Activated B cell treated with CpG ODN at 0.5 μM for 24 hours (primary cell): ENCODE data around the gene KCNMA1. TPM values are rescaled to one million over a fixed set of nuclear protein-coding genes. Genes with fewer than 3 reads are reported as not detected.

Experiments
- ATAC-seq: fragments of 200-7000 bp; cut with Tn5 transposase; one replicate; pipeline ENCODE4 v1.10.0; 2021; ENCODE audit warnings: low read depth, mild to moderate bottlenecking, moderate library complexity
- CTCF ChIA-PET: fragments of 350-600 bp; sonication (Branson Sonifier 250); formaldehyde crosslinking; loops from one replicate; lab custom pipeline; 2021; ENCODE audit warnings: antibody characterized with exemption; lab: Charles Lee
- POLR2A ChIA-PET: fragments of 350-600 bp; sonication (Branson Sonifier 250); formaldehyde crosslinking; loops from one replicate; lab custom pipeline; 2021; ENCODE audit warnings: antibody characterized with exemption; lab: Charles Lee
- DNase-seq: peaks from one replicate; pipeline ENCODE4 v3.0.0; 2022
- H3K27ac Mint-ChIP-seq: one replicate; pipeline ENCODE4 v1.8.0; 2020; ENCODE audit warnings: mixed read lengths
- H3K27me3 Mint-ChIP-seq: one replicate; pipeline ENCODE4 v1.8.0; 2021; ENCODE audit warnings: mixed read lengths
- H3K36me3 Mint-ChIP-seq: one replicate; pipeline ENCODE4 v1.8.0; 2021; ENCODE audit warnings: low read depth, mixed read lengths
- H3K4me1 Mint-ChIP-seq: one replicate; pipeline ENCODE4 v1.8.0; 2021; ENCODE audit warnings: mixed read lengths
- H3K4me3 Mint-ChIP-seq: one replicate; pipeline ENCODE4 v1.8.0; 2020; ENCODE audit warnings: mild to moderate bottlenecking, mixed read lengths
- H3K9me3 Mint-ChIP-seq: one replicate; pipeline ENCODE4 v1.8.0; 2020; ENCODE audit warnings: mixed read lengths
- CTCF ChIP-seq: fragments of 200-600 bp; IDR thresholded peaks from one replicate; pipeline ENCODE4 v1.8.0; 2022; ENCODE audit warnings: antibody characterized with exemption, mild to moderate bottlenecking
- intact Hi-C: fragments of 100-400 bp; cut with micrococcal nuclease; formaldehyde crosslinking; loops from one replicate; pipeline ENCODE4 v1.15.1; 2024
- total RNA-seq: library from RNA; stranded (reverse); gene quantifications from 2 replicates; pipeline ENCODE4 v1.2.3, GENCODE V29; 2022

Gene KCNMA1
- total RNA-seq, 1 donor from 2014 or later: 3.7 TPM

GRCh38 chr10:76935941-76936613, 701.5 kb downstream of the KCNMA1 start:
- Mint-ChIP-seq H3K27me3 (no peaks in the 10 kb centered on the region), H3K36me3 (no peaks in the 10 kb centered on the region), H3K27ac (no peak overlapping the region), H3K4me3 (no peak overlapping the region), H3K4me1 (no peaks in the 10 kb centered on the region), H3K9me3 (peaks cover under 1% of the 10 kb centered on the region)
- ChIA-PET CTCF (no interaction called here), POLR2A (no interaction called here)
- no peak for ATAC-seq
- no peak for DNase-seq
- intact Hi-C loops: no loop called here
- no peak for TF ChIP-seq CTCF

- H3K27me3 Mint-ChIP-seq: no peaks in the 10 kb centered on the region
- H3K4me3 Mint-ChIP-seq: no peak overlapping the region
- no peaks in the 10 kb centered on the region for H3K36me3 Mint-ChIP-seq
- peaks cover 10% of the 10 kb centered on the region for H3K9me3 Mint-ChIP-seq
- DNase-seq (no peak), ATAC-seq (no peak)
- H3K27ac Mint-ChIP-seq: no peak overlapping the region
- ChIA-PET POLR2A (no interaction called here), CTCF (no interaction called here)
- intact Hi-C loops: no loop called here
- no peaks in the 10 kb centered on the region for H3K4me1 Mint-ChIP-seq
- no peak for TF ChIP-seq CTCF
Measured at GRCh38 chr10:76928565-76928964, 709.0 kb downstream of the KCNMA1 start.

- ChIA-PET CTCF (no interaction called here), POLR2A (no interaction called here)
- peaks cover 7% of the 10 kb centered on the region for H3K9me3 Mint-ChIP-seq
- no peak for ATAC-seq
- H3K36me3 Mint-ChIP-seq: no peaks in the 10 kb centered on the region
- no peaks in the 10 kb centered on the region for H3K27me3 Mint-ChIP-seq
- no peak overlapping the region for H3K4me3 Mint-ChIP-seq
- intact Hi-C loops: no loop called here
- TF ChIP-seq CTCF: no peak
- no peak for DNase-seq
- no peak overlapping the region for H3K27ac Mint-ChIP-seq
- H3K4me1 Mint-ChIP-seq: no peaks in the 10 kb centered on the region
Measured at GRCh38 chr10:76925636-76926405, 711.8 kb downstream of the KCNMA1 start.

GRCh38 chr10:76922666-76923065, 714.9 kb downstream of the KCNMA1 start:
- ATAC-seq: no peak
- no peak overlapping the region for H3K27ac Mint-ChIP-seq
- intact Hi-C loops: no loop called here
- H3K27me3 Mint-ChIP-seq: no peaks in the 10 kb centered on the region
- no peak overlapping the region for H3K4me3 Mint-ChIP-seq
- no peaks in the 10 kb centered on the region for H3K4me1 Mint-ChIP-seq
- ChIA-PET CTCF (no interaction called here), POLR2A (no interaction called here)
- H3K9me3 Mint-ChIP-seq: no peaks in the 10 kb centered on the region
- TF ChIP-seq CTCF: no peak
- no peaks in the 10 kb centered on the region for H3K36me3 Mint-ChIP-seq
- DNase-seq: no peak

GRCh38 chr10:76921383-76922010, 716.1 kb downstream of the KCNMA1 start:
- H3K4me1 Mint-ChIP-seq: no peaks in the 10 kb centered on the region
- POLR2A ChIA-PET: no interaction called here
- CTCF ChIA-PET: interaction anchor here (0.6 kb wide), 1 partner anchor 254 kb away, joined by 3 read pairs; no protein-coding TSS in a partner anchor

More at GRCh38 chr10:76921383-76922010, 716.1 kb downstream of the KCNMA1 start:
- ATAC-seq: no peak
- no peak for DNase-seq
- no peak overlapping the region for H3K4me3 Mint-ChIP-seq
- no peak for TF ChIP-seq CTCF
- intact Hi-C loops: no loop called here
- H3K27ac Mint-ChIP-seq: no peak overlapping the region
- H3K36me3 Mint-ChIP-seq: no peaks in the 10 kb centered on the region
- H3K27me3 Mint-ChIP-seq: no peaks in the 10 kb centered on the region
- H3K9me3 Mint-ChIP-seq: no peaks in the 10 kb centered on the region
